ENCODE results near the gene FOXC1. TPM values are rescaled to one million over a fixed set of nuclear protein-coding genes. Genes with fewer than 3 reads are reported as not detected.
A peak's percentile ranks its signal among the peaks of the same experiment; 100 is the strongest.

The FOXC1 gene
- total RNA-seq, 1 experiment from 2014 or later: not detected

- Mint-ChIP-seq H3K27me3 (ENCODE audit: low read depth) (peaks cover 99% of the 10 kb centered on the region), H3K4me3 (peak overlapping the region in 1 of 2 experiments; percentile 65; a peak in 2 of 5 replicates), H3K36me3 (ENCODE audit: insufficient read depth in 1 of 3, low read depth in 3 of 3) (peaks cover 0 to 5% (median 4%) of the 10 kb centered on the region in 3 experiments; a peak in 4 of 7 replicates), H3K9me3 (no peaks in the 10 kb centered on the region; a peak in 1 of 5 replicates), H3K4me1 (peaks cover 9 to 15% of the 10 kb centered on the region in 2 experiments), H3K27ac (no peak overlapping the region)
- peaks cover 18% of the 10 kb centered on the region for H3K23me2 ChIP-seq (ENCODE audit: insufficient read length, low read depth, low read length, poor library complexity, severe bottlenecking)
- H2AFZ ChIP-seq (ENCODE audit: low read length): no peak overlapping the region
- H3K79me1 ChIP-seq (ENCODE audit: insufficient read depth, low read depth, low read length, poor library complexity, severe bottlenecking): no peaks in the 10 kb centered on the region
- H3K27me3 ChIP-seq (ENCODE audit: insufficient read depth, low read length): peaks cover 91% of the 10 kb centered on the region
- H3K56ac ChIP-seq (ENCODE audit: insufficient read length, low read depth, low read length): no peak overlapping the region
- H2BK15ac ChIP-seq (ENCODE audit: low read depth, low read length): no peak overlapping the region
- H3T11ph ChIP-seq (ENCODE audit: low read length): no peak overlapping the region
- H3K4me1 ChIP-seq (ENCODE audit: insufficient read depth, low read length): no peaks in the 10 kb centered on the region
- no peak overlapping the region for H3K27ac ChIP-seq (ENCODE audit: insufficient read length, low read depth, low read length)
- no peak overlapping the region for H4K5ac ChIP-seq (ENCODE audit: insufficient read length, low read depth, low read length)
- no peak overlapping the region for H4K8ac ChIP-seq (replicated peaks; ENCODE audit: insufficient read length, low read depth, low read length)
- no CpG with 5 or more reads among the region's 66 CpGs for WGBS (ENCODE audit: extremely low coverage, insufficient read length, low lambda C conversion rate)
- H3K14ac ChIP-seq (ENCODE audit: insufficient read depth, low read length): no peak overlapping the region
- no peak overlapping the region for H2BK120ac ChIP-seq (ENCODE audit: low read depth, low read length, poor library complexity, severe bottlenecking)
- no peak overlapping the region for H3K4ac ChIP-seq (ENCODE audit: low read depth, low read length)
- H2BK12ac ChIP-seq (ENCODE audit: insufficient read length, low read depth, low read length): no peak overlapping the region
- H3K9ac ChIP-seq (ENCODE audit: extremely low read depth, insufficient read length, low read length): no peak overlapping the region
- H4K20me1 ChIP-seq (ENCODE audit: control insufficient read depth, insufficient read depth, insufficient read length): peaks cover 3% of the 10 kb centered on the region
- H2BK5ac ChIP-seq (ENCODE audit: insufficient read length, low read length): no peak overlapping the region
- no peaks in the 10 kb centered on the region for H3K79me2 ChIP-seq (ENCODE audit: insufficient read depth, low read length)
- no peak overlapping the region for H3K23ac ChIP-seq (ENCODE audit: insufficient read length, low read depth, low read length)
- H3K18ac ChIP-seq (ENCODE audit: insufficient read length, low read depth, low read length): no peak overlapping the region
- H3K9me3 ChIP-seq (ENCODE audit: control insufficient read depth, low read depth, low read length): no peaks in the 10 kb centered on the region
- no peak overlapping the region for H2BK20ac ChIP-seq (ENCODE audit: low read depth, low read length, poor library complexity, severe bottlenecking)
- no peak for DNase-seq
- TF ChIP-seq CTCF (conservative IDR thresholded peaks at IDR 0.05): no peak
- no peak overlapping the region for H2AK5ac ChIP-seq (ENCODE audit: insufficient read length, low read length)
- H4K91ac ChIP-seq (ENCODE audit: insufficient read length, low read depth, low read length): no peak overlapping the region
- H3K4me2 ChIP-seq (ENCODE audit: insufficient read depth, insufficient read length, low read length): peak overlapping the region; percentile 56
These were observed 14.5 kb downstream of the FOXC1 start for GRCh38 chr6:1624058-1624850.

All from H9 (cell line).